ENCODE measurements around the gene PHC1.

The PHC1 gene

DNA sequence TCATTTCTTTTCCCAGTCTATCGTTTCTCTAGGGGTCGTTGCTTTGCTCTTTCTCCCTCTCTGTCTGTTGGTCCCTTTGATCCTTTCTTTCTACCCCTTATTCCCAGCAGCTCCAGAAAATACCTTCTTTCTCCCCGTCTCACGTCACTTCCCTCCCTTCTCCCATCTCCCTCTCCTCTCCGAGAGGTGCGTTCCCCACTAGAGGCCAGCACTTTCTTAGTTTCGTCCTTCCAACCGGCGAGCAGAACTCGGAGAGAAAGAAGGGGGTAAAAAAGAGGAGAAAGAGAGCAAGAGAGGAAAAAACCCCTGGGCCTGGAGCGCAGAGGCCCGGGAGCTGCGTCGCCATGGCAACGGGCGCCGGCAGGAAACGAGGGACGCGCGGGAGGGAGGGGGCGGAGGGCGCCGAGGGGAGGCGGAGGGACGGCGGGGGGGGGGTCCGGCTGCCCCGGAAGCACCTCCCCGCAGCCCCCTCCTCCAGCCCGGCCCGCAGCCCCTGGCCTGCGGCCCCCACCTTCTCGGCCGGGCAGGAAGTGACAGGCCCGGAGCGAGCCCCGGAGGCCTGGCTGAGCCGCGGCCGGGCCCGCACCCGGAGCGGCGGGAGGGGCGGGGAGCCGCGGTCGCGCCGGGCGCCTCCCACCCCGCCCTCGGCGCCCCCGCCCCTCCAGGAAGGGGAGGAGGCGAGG lies at the start of gene PHC1:
Gene PHC1, plus strand, starts transcription at position 477 of the 683 bp plus-strand sequence. CDS start 3,169 bp downstream, outside the sequence.
- H3K4me3 ChIP-seq (ENCODE audit: low read length) = peak within 1 kb of the TSS; percentile 86
- DNase-seq (ENCODE audit: low read depth) = peak; percentile 32
- TF ChIP-seq CTCF (conservative IDR thresholded peaks at IDR 0.05; ENCODE audit: low read depth, low read length) = peak; percentile 60

DNA sequence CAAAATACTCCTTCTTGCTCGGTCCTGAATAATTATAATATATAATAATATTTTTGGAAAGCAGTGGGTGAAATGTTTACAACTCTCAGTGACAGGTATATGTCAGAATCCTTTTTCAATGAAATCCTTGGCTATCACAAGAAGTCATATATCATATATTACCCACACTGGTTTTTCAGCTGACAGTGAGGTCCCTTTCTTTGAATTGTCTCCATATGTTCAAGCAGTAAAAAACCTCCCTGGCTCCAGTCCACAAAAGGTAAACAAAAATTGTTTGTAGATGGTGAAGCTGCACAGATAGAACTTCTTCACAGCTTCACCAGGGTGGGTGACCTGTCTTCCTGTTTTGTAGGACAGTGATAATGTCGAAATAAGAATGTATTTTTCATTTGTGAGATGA lies 47.9 kb upstream of the PHC1 start:
- TF ChIP-seq CTCF (conservative IDR thresholded peaks at IDR 0.05; ENCODE audit: low read depth, low read length) = no peak
- H3K4me3 ChIP-seq (ENCODE audit: low read length) = no peak overlapping the region
- DNase-seq (ENCODE audit: low read depth) = no peak

DNA sequence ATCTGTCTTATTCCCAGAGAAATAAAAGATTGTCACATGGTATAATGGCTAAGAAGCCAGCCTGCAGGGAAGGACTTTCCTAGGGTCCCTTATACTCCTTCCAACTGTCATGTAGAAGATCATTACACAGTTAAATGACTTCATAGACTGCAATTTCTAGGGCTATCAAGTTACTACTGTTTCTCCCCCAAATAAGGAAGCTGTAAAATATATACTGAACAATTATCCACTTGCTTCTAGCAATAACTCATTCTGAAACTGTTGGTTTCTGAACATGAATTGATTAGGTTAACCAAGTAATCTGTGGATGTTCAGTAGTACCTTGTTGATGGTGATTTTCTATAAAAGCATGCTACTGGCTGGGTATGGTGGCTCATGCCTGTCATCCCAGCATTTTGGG lies 47.3 kb upstream of the PHC1 start:
- no peak overlapping the region for H3K4me3 ChIP-seq (ENCODE audit: low read length)
- no peak for DNase-seq (ENCODE audit: low read depth)
- TF ChIP-seq CTCF (conservative IDR thresholded peaks at IDR 0.05; ENCODE audit: low read depth, low read length) = no peak

- no peak overlapping the region for H3K4me3 ChIP-seq (ENCODE audit: low read length)
- TF ChIP-seq CTCF (conservative IDR thresholded peaks at IDR 0.05; ENCODE audit: low read depth, low read length) = no peak
- no peak for DNase-seq (ENCODE audit: low read depth)
These were observed 46.5 kb upstream of the PHC1 start for GRCh38 chr12:8867786-8868185.

DNA sequence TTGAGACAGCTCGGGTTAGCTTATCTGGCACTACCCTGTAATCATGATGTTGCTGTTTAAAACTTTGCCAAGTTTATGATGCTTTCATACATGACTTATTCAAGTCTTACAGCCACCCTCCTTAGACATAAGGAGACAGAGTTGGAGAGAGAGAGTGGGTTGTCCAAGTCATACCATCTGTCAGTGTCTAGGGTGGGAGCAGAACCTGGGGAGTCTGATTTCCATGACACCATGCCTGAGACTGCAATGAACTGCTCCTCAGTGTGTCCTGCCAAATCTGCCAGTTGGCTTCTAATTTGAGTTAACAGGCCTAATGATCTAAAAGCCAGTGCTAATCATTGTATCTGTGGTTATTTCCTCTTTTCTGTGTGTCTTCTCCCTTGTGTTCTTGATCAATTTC lies 43.7 kb upstream of the PHC1 start:
- DNase-seq (ENCODE audit: low read depth) = no peak
- H3K4me3 ChIP-seq (ENCODE audit: low read length) = no peak overlapping the region
- no peak for TF ChIP-seq CTCF (conservative IDR thresholded peaks at IDR 0.05; ENCODE audit: low read depth, low read length)

- H3K4me3 ChIP-seq (ENCODE audit: low read length) = no peak overlapping the region
- no peak for TF ChIP-seq CTCF (conservative IDR thresholded peaks at IDR 0.05; ENCODE audit: low read depth, low read length)
- no peak for DNase-seq (ENCODE audit: low read depth)
These were observed 43.2 kb upstream of the PHC1 start for GRCh38 chr12:8871068-8871467.

GRCh38 chr12:8876887-8877286 lies 37.4 kb upstream of the PHC1 start:
- DNase-seq (ENCODE audit: low read depth) = no peak
- no peak overlapping the region for H3K4me3 ChIP-seq (ENCODE audit: low read length)
- TF ChIP-seq CTCF (conservative IDR thresholded peaks at IDR 0.05; ENCODE audit: low read depth, low read length) = no peak
